NOMO-1 treated with DMSO at 0.1 percent for 48 hours (cell line): ENCODE results near the gene DUSP7.

Experiments used
- DNase-seq: peaks from one replicate; lab custom pipeline; 2025; ENCODE audit not compliant: unreplicated experiment; lab: John Stamatoyannopoulos, UW

The DUSP7 gene

DNA sequence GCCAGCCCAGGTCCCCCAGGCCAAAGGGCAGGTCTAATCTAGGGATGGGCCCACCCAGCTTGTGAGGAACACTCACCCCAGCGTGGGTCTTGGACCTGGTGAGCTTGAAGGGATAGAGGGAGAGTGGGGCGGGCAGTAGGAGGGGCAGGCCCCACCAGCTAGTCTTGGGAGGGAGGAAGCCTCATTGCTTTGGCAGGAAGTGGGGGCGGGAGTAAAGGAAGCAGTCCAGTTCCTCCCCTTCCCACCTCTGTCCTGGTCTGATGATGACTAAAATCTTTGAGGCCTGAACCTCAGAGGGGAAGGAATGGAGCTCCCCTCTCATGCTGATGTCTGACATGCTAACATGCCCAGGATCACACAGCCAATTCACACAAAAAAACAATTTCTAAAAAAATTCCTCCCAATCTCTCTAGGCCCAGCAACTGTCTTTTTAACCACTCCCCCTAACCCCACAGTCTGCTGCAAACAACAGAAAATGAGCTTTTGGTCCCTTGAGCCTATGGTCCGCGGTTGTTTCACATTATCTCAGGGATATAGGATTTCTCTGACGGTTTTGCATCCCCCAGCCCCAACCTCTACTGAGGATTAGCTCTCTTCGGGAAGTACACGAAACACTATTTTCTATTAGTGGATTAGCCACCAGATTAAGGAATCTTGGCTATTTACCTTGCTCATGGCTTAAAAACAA, 30.7 kb upstream of the DUSP7 start:
- DNase-seq, result no peak

DNA sequence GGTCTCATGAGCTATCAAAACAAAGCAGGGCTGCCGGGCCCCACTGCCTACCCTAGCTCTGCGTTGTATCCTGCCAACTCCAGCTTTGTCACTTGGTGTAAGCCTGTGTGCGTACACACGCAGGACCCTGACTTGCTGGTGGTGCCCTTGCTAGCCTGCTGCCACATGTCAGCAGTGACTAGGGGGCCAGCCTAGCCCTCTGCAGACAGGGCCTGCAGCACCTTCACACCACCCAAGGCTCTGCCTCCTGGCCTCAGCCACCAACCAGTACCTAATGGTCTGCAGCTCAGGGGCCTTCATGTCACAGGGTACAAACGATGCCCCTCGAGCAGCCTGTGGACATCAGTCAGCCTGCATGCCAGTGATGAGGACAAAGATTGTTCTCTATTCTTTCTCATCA, 30.1 kb upstream of the DUSP7 start:
- DNase-seq, result no peak

DNA sequence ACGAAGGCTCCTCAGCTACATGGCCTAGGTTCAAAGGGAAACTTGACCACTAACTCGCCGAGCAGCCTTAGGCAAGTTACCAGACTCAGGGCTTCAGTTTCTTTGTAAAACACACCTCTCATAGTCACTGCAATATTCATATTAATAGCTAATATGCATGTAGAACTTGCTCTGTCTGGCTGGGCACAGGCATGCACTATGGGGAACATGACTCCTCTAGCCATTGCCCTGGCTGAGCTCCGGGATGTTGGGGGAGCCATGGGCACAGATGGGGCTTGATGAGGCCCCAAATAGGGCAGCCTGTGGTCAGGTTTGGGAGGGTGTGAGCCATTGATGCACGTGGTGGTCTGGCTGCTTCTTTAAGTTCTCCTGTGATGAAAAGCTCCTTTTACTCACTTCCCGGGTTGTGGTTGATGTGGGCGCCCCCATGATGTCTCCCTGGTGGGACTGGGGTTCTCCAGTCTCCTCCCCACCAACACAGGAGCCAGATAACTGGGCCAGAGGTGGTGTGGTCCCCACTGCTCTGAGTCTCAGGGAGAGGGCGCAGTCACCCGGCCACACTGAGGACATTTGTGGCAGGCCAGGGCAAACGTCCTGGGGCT, 29.4 kb upstream of the DUSP7 start:
- no peak for DNase-seq

DNA sequence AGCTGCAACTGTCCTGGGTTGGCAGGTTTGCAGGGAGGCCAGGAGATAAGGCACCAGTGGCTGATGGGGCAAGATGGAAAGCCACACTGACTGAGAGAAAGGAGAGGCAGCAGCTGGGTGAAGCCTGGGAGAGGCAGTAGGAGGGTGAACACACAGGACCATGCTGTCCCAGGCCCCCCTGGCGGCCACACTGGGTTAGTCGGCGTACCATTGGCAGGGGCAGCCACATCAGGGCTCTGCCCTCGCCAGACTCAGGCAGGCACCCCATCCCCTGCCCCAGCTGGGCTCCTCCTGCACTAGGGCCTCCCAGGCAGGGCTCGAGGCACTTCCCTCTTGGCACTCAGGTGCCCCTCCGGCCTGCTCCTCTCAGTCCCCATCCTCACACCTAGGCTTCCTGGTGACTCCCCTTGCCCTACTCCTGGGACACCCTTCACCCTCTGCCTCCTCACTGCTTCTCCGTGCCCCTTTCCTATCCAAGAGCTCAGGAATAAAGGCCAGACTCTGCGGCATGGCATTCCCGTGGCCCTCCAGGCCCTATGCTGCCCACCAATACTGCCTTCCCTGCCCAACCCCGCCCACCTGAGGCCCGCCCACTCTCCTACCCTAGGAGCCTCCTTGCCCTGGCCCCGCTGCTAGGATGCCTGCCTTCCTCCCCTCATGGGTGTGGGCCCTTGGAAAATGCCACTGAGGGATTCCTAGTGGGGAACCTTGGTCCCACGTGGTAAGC, 28.7 kb upstream of the DUSP7 start:
- no peak for DNase-seq

DNA sequence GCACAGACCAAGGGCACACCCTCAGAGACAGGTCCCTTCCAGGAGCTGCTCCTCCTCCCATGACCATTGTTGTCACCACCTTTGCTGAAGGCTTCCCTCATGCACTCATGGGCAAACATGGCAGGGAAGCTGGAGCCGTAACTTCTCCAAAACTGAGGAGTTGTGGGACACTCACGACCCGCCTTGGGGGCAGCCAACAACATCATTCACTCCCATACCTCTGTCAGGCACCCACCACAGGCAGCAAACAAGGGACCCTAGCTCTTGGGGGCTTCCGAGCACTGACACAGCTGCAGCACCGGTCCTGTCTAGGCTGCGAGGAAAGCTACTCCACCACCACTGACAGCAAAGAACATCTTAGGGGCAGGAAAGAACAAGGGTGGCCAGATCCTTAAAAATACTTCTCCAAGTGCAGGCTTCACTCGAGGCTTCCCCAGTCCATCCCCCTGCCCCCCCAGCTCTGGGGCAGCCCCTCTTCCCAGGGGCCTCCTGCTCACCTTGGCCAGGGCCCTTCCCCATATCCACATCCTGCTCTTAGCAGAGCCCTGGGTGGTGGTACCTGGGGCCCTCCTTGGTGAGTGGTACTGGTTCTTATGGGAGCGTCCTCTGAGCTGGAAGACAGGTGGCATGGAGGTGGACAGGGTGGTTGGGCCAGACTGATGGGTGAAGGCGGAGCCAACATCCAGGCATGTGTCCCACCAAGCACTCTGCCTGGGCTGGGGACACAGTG, 28.0 kb upstream of the DUSP7 start:
- no peak for DNase-seq

DNA sequence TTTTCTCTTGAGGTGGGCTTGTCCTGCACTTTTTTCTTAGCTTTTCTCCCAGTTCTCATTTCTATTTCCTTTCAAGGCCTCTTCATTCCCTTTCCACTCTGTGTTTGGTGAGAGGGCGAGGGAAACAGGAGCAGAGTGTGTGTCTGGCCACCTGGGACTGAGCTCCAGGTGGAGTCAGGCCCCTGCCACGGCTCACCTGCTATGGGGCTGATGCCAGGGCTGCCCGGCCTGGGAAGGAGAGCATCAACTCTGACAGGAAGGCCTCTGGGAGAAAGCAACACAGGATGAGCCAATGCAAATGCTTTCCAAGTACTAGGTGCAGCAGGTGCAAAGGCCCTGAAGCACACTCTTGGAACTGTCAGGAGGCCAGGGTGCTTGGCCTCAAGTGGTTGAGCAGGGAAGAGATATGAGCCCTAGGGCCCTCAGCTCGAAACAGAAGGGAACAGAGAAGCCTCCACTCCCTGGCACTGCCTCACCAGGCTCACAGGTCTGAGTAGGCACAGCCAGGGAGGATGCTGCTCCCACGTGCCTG, 27.3 kb upstream of the DUSP7 start:
- no peak for DNase-seq

DNA sequence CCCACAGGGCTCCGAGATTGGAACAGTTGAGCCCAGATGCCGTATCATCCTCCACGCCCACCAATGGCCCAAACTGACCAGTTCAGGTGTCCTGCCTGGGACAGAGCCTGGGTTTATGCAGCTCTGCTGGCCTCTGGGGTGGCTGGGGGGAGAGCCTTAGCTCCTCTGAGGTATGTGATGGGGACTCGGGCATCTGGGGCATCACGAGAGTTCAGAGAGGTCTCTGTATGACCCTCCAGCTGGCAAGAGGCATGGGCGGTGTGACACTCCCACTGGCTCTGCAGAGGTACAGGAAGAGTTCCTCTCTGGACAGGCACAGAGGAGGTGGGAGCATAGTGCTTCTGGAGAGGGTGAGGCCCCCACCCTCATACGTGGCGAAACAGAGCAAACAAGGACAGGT, 26.6 kb upstream of the DUSP7 start:
- DNase-seq, result no peak

DNA sequence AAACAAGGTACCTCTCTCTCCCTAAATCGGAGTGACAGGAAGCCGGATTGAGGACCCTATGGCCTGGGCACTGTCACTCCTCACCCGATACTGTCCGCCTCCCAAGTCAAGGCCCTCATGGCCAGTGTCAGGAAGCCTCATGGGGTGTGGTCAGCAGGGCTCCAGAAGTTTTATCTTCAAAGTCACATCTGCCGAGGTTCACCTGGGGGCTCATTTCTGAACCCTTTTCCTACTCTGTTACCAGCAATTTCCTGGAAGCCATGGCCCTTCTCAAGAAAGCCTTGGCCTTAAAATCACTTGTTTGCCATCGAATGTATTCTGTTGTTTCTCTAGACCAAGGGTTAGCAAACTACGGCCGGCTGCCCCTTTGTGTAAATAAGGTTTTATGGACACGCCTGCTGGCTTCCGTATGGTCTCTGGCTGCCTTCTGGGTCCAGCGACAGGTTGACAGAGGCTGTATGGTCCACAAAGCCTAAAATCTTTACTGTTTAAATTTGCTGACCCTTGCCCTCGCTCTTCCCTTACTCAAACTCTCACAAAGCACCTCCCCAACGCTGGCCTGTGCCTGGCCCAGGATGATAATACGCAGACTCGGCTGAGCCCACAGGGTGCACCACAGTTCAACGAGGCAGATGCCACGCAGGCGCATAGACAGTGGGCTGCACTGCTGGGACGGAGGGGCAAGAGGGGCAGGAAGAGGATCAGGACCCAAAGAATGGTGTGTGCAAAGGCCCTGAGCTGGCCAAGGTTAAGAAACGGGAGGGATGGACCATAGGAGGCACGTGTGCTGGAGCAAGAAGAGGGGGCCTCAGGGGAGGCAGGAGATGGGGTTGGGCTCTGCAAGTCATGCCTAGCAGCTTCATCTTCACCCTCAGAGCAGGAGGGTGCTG, 24.7 kb upstream of the DUSP7 start:
- no peak for DNase-seq

DNA sequence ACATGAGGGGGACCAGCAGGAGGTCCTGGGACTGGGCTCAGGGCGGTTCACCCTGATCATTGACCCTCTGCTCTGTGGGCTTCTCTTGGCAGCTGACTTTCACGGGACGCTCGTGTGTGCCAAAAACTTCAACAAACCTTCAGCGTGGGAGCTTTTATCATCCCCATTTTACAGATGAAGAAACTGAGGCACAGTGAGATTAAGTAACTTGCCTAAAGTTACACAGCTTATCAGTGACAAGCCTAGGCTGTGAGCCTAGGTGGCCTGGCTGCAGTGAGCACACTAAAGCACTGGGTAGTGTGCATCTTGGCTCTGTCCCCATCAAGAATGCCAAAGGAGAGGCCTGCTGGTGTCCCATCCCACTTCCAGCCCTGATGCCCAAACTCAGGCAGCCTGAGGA, 23.6 kb upstream of the DUSP7 start:
- no peak for DNase-seq

DNA sequence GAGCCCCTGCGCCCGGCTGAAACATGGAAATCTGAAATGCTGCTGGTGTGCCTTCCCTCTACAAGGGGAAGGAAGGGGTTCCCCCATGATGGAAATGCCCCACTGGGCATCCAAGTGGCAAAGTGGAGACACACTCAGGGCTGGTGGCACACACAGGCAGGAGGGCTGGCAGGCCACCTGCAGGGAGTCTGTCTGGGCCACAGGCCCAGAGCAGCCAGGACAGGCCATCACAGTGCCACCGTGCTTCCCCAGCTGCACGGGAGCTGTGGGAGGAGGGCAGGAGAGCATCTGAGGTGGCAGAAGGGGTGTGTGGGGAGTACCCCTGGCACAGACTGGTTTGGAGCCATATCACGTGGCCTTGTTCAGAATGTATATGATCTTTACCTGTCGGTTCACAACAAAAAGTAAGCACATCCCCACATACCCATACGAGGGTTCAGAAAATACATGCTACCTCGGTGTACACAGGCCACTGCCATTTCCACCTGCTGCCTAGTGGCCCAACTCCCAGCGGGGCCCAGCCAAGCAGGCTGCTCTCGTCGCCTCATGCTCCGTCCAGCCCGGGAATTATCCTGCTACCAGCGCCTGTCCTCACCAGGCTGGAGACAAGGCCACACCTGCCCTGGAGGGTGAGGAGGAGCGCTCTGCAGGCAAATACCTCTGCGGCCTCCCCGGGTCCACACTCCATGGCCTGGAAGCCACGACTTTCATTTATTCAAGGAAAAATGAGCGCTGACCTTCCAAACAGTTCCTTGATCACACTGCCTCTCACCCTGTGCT, 22.6 kb upstream of the DUSP7 start:
- no peak for DNase-seq

DNA sequence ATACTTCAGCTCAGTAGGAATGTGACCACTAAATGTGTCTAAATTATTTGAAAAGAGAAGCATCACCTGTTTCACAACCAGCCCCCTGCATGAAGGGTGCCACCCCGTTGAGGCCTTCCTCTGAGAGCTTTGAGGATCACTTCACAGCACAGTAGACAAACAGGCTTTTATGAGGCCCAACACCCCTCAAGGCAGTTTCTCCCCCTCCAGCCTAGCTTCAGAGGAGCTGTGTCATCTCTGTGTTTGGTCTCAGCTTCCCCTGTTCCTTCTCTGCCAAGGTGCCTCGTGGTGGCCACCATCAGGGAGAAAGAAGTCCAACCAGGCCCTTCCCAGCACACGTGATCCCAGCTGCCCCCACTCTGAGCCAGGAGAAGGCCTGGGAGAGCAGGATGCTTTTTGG, 21.6 kb upstream of the DUSP7 start:
- DNase-seq, result peak; percentile 15

DNA sequence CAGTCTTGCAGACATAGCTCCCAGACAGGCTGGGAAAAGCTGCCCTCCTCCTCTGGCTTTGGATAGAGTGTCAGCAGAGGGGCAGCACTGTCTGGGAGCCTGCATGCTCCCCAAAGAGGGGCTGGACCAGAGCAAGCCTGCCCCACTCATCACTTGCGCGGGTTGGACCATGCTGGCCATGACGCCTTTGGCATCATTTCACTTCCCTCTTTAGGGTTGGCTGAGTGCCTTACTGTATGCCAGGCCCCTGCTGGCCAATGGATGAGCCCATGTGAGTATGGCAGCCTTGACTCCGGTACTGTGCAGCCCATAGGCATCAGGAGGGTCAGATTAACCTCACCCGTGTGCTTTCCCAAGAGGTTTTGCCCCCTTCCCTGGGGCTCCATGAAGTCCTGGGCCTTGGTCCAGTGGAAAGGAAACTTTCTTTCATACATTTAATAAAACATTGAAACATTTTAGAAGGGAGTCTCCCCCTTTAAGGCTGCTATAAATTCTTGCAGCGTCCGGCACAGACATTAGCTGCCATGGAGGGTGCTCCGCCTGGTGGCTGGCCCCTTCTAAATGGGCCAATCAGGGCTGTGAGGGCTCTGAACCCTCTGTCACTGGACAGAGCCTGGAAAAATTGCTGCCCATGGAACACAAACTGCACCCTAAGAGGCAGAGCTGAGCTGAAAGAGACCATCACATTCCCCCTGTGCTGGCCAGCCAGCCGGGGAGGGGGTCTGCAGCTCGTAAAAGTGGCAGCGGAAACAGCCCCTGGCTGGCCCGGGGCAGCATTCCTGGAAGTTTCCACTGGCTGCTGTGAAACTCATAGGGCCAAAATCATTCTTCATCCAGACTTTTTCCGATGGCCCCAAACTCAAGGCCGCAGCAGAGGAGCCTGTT, 20.8 kb upstream of the DUSP7 start:
- no peak for DNase-seq

DNA sequence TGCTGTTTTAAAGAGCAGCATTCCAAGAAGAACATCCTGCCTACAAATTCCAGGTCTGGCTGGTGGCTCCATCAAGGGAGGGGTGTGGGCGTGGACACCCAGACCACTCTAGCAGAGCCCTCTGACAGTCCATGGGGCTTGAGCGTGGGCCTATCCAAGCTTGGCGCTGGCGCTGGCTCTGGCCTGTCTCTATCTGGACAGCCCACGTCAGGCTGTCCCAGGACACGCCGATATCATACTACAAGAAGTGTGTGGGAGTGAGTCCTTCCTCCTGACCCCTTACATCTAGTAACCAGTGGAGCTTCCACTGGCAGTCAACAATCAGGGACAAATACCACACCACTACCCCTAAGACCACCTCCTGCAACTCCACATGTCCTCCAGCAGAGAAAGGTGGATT, 17.1 kb upstream of the DUSP7 start:
- no peak for DNase-seq

DNA sequence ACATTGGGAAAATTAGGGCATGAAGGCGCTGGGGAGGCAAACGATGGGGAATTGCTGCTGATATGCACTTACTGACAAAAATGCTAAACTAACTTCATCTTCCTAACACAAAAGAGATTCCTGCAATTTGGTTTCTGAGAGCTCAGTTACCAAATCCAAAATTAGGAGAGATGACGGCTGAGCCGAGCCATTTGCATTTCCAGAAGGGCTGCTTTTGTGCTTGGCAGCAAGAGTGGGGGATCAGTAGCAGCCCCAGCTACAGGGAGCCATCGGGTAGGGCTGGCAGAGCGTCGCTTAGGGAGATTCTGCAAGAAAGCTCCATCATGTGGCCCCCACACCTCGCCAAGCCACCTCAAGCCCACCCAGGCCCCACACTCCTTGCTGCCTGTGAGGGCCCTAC, 16.1 kb upstream of the DUSP7 start:
- no peak for DNase-seq

DNA sequence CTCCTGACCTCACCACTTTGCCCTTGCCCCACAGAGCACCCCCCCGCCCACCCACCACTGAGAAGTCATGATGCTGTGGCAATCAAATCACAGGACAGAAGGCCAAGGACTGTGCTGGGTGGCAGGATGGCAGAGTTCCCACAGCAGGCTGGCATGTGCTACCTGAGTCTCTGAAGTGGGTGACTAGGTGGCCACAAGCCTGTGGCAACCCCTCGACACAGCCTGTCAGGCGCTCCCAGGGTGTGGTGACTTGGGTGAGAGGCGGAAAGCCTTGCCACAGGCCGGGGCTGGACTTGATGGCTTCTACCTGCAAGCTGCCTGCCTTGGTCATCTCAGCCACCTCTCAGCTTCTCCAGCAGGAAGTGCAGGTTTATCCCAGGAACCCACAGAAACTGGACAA, 15.6 kb upstream of the DUSP7 start:
- no peak for DNase-seq

DNA sequence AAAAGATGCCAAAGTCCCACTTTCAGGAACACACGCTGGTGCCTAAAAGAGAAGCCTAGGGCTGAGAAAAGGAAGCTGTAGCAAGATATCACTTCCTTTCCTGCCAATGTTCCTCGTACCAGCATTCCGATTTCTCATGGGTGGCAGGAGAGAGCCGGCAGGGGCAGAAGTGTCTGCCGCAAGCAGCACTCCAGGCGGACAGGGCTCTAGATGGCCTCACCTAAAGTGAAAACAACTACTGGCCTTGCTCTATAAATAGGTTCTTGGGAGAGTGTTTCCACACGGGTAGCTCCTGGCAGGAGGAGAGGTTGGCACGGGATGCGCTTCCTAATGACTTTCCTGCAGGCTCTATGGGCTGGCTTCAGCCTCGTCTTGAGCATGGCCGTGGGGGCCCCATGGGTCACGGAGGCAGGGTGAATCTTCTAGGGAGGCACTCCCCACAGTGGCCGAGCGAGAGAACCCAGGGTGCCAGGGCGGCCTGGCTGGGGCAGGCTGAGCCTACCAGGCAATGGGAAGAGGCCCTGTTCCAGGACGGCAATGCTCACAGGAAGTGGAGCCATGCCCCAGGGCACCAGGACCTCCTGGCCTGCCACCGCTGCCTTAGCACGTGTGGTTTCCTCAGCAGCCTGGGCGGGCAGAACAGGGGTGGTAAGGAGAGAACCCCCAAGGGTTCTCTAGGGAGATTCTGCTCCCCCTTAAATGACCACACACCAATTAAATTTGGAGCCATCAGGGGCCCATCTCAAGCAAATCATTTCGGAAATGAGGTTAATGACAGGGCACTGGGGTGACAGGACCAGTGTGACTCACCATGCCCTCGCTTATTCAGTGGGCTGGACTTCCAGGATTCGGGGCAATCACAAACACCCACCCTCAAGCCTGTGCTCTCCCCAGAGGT, 14.6 kb upstream of the DUSP7 start:
- peak; percentile 13 for DNase-seq

DNA sequence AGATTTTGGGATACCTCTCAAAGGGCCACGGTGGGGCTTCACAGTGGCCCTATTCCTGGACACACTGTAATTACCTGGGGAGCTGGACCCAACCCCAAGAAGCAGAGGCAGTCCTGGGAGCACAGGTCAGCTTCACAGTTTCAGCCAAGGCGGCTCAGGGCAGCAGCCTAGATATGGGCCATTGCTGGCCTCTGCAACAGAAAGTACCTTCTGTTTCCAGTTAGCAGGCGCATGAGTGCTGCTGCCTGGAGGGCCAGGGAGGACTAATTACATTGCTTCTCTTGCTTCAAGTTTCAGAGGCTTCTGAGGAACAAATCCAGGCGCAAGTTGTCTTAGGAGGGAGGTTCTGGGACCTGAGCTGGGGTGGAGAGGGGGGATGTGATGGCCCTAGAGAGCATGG, 13.5 kb upstream of the DUSP7 start:
- no peak for DNase-seq

DNA sequence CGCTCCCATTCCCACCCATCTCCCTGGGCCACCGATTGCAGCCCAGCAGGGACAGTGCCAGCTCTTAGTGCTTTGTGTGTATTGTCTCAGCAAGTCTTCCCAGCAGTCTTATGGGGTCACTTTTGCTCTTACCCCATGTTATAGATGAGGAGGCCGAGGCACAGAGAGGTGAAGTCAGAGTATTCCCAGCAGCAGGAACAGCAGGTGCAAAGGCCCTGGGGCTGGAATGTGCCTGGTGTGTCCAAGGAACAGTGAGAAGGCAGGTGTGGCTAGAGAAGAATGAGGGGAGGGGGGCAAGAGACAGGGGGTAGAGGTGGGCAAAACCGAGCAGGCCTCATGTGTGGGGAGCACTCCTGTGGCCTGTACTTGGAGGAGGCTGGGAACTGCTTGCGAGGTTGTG, 12.8 kb upstream of the DUSP7 start:
- no peak for DNase-seq
